ENCODE data around the gene NBPF8.
"Not testable (repeated sequence)": the region's sequence is repeated elsewhere in the genome, so short reads cannot be mapped to it uniquely, and the experiment has no call there.

The NBPF8 gene, protein sequence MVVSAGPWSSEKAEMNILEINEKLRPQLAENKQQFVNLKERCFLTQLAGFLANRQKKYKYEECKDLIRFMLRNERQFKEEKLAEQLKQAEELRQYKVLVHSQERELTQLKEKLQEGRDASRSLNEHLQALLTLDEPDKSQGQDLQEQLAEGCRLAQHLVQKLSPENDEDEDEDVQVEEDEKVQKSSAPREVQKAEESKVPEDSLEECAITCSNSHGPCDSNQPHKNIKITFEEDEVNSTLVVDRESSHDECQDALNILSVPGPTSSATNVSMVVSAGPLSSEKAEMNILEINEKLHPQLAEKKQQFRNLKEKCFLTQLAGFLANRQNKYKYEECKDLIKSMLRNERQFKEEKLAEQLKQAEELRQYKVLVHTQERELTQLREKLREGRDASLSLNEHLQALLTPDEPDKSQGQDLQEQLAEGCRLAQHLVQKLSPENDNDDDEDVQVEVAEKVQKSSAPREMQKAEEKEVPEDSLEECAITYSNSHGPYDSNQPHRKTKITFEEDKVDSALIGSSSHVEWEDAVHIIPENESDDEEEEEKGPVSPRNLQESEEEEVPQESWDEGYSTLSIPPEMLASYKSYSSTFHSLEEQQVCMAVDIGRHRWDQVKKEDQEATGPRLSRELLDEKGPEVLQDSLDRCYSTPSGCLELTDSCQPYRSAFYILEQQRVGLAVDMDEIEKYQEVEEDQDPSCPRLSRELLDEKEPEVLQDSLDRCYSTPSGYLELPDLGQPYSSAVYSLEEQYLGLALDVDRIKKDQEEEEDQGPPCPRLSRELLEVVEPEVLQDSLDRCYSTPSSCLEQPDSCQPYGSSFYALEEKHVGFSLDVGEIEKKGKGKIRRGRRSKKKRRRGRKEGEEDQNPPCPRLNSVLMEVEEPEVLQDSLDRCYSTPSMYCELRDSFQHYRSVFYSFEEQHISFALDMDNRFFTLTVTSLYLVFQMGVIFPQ

DNA sequence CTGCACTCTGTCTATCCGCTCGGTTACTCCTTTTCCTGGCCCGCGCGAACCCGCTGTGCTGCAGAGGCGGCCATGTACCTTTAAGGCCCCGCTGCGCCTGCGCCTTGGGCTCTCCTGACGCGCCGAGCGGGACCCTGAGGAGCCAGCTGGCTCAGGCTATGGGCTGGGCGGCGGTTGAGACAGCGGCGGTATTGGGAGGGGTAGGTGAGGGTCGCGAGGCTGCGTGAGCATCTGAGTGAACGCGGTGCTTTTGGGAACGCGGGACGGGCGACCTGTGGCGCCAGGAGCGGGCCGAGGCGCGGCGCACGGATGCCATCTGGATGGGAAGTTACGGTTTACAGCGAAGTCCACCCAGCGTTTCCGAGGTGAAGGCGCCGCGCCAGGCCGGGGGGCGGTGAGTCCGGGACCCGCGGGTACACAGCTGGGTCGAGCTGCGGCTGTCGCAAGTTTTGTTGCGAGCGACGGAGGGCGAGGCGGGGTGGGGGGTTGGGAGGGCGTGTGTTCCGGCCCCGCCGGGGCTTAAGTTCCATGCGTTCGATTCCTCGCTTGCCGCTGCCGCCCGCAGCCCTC lies at the start of gene NBPF8:
Gene NBPF8 (plus strand): TSS at position 125 of the 570 bp plus-strand sequence. CDS start 21,488 bp downstream, outside the sequence.
- DNase-seq (ENCODE audit: low read depth in 2 of 2, low spot score in 1 of 2): peak in 1 of 2 donors; percentile 49

GRCh38 chr1:120367709-120368108 lies 47.1 kb upstream of the NBPF8 start:
- not testable (repeated sequence) for DNase-seq (ENCODE audit: low read depth in 2 of 2, low spot score in 1 of 2)

DNA sequence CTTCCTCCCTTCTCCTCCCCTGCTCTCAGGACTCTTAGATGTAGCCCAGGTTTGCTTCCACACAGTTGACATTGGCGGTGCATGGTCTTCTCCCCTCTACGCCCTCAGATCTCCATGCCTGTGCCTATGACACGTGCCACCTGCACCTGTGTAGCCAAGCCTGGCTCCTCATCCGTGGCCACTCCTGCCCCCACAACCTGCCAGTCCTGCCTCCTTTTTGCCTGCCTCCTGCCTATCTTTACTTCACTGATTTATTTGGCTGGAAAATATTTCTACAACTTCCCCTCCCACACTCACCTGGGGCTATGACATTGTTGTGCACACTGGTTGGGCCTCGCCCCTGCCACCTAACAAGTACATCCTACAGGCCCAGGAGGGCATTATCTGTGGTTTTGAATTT lies 28.2 kb upstream of the NBPF8 start:
- DNase-seq (ENCODE audit: low read depth in 2 of 2, low spot score in 1 of 2): not testable (repeated sequence)

GRCh38 chr1:120388597-120389126 lies 26.2 kb upstream of the NBPF8 start:
- not testable (repeated sequence) for DNase-seq (ENCODE audit: low read depth in 2 of 2, low spot score in 1 of 2)

GRCh38 chr1:120391365-120391764 lies 23.5 kb upstream of the NBPF8 start:
- DNase-seq (ENCODE audit: low read depth in 2 of 2, low spot score in 1 of 2): not testable (repeated sequence)

DNA sequence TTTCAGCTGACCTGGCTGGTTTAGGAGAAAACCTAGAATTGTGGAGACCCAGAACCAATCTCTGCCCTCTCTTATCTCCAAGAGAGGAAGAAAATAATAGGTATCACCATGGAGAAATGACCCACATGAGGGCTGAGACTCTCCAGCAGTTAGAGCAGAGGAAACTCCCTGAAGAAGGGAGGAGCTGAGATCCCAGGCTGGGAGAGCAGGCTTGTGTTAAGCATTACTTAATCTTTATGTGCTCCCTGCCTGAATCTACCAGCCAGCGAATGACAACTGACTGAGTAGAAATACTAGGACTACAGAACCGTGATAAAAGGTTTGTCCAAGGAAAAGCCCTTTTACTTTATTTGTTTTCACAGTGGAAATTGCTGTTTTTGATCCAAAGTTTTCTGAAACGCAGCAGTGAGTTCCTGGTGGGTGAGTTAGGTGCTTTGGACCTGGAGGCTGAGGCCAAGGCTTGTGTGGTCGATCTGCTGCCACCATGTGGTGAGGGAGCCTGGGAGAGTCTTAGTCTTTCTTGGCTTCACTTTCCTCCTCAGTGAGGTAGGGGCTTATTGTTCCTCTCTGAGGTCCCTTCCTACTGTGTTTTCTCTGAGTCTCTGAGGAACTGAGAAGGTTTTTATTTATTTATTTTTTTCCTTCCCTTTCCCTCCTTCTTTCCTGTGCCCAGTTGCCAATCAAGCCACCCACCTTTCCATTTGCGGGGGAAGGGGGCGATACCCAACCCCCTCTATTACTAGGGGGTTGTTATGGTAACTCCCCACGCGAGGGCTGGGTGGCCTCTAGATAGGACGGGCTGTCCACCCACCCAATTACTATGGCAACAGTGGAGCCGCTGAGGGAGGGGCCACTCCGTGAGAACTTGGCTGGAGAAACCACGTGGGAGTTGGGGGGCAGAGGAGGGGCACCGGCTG lies 21.3 kb upstream of the NBPF8 start:
- DNase-seq (ENCODE audit: low read depth in 2 of 2, low spot score in 1 of 2): not testable (repeated sequence)

- not testable (repeated sequence) for DNase-seq (ENCODE audit: low read depth in 2 of 2, low spot score in 1 of 2)
Measured at GRCh38 chr1:120405348-120405747, 9.5 kb upstream of the NBPF8 start.

- DNase-seq (ENCODE audit: low read depth in 2 of 2, low spot score in 1 of 2): not testable (repeated sequence)
Measured at GRCh38 chr1:120414451-120414850, 384 bp upstream of the NBPF8 start.

GRCh38 chr1:120415492-120415961 lies 692 bp downstream of the NBPF8 start:
- DNase-seq (ENCODE audit: low read depth in 2 of 2, low spot score in 1 of 2): not testable (repeated sequence)

- DNase-seq (ENCODE audit: low read depth in 2 of 2, low spot score in 1 of 2): not testable (repeated sequence)
Measured at GRCh38 chr1:120425063-120425462, 10.2 kb downstream of the NBPF8 start.

GRCh38 chr1:120431626-120432025 lies 16.8 kb downstream of the NBPF8 start:
- DNase-seq (ENCODE audit: low read depth in 2 of 2, low spot score in 1 of 2): not testable (repeated sequence)

GRCh38 chr1:120433831-120434230 lies 19.0 kb downstream of the NBPF8 start:
- not testable (repeated sequence) for DNase-seq (ENCODE audit: low read depth in 2 of 2, low spot score in 1 of 2)

- not testable (repeated sequence) for DNase-seq (ENCODE audit: low read depth in 2 of 2, low spot score in 1 of 2)
Measured at GRCh38 chr1:120449124-120449523, 34.3 kb downstream of the NBPF8 start.
